Tongue (tissue), 2 donors: Measurements from ENCODE around the gene SLC8B1. TPM values are rescaled to one million over a fixed set of nuclear protein-coding genes. Genes with fewer than 3 reads are reported as not detected.

Experiments
- DNase-seq: peaks from one replicate; pipeline ENCODE4 v3.0.0-alpha.2; 2015
- total RNA-seq: library from RNA; depleted of rRNA; stranded (reverse); fragments of >200 nt; gene quantifications from one replicate; pipeline ENCODE4 v1.2.3, GENCODE V29; 2014

Gene SLC8B1
- total RNA-seq, 1 donor from 2014 or later = 18.5 TPM

GRCh38 chr12:113269257-113269943, 65.5 kb downstream of the SLC8B1 start:
- DNase-seq = no peak

- DNase-seq = no peak
Observed at GRCh38 chr12:113268621-113269020, 66.3 kb downstream of the SLC8B1 start.

GRCh38 chr12:113268136-113268535, 66.8 kb downstream of the SLC8B1 start:
- DNase-seq = no peak

GRCh38 chr12:113267621-113268020, 67.3 kb downstream of the SLC8B1 start:
- no peak for DNase-seq

GRCh38 chr12:113266106-113266895, 68.6 kb downstream of the SLC8B1 start:
- DNase-seq = no peak

- DNase-seq = no peak
Observed at GRCh38 chr12:113263431-113263963, 71.4 kb downstream of the SLC8B1 start.

GRCh38 chr12:113262710-113263109, 72.2 kb downstream of the SLC8B1 start:
- no peak for DNase-seq

GRCh38 chr12:113261847-113262470, 73.0 kb downstream of the SLC8B1 start:
- no peak for DNase-seq

- no peak for DNase-seq
Observed at GRCh38 chr12:113260636-113261300, 74.1 kb downstream of the SLC8B1 start.

- peak; percentile 67 for DNase-seq
Observed at GRCh38 chr12:113260127-113260526, 74.8 kb downstream of the SLC8B1 start.

- DNase-seq = no peak
Observed at GRCh38 chr12:113257564-113257963, 77.3 kb downstream of the SLC8B1 start.

- DNase-seq = no peak
Observed at GRCh38 chr12:113254298-113254697, 80.6 kb downstream of the SLC8B1 start.

GRCh38 chr12:113253532-113254285, 81.2 kb downstream of the SLC8B1 start:
- DNase-seq = no peak

- DNase-seq = peak; percentile 63
Observed at GRCh38 chr12:113252494-113252893, 82.4 kb downstream of the SLC8B1 start.

GRCh38 chr12:113251404-113252070, 83.4 kb downstream of the SLC8B1 start:
- DNase-seq = no peak

GRCh38 chr12:113250045-113250444, 84.9 kb downstream of the SLC8B1 start:
- DNase-seq = no peak

GRCh38 chr12:113249546-113249945, 85.4 kb downstream of the SLC8B1 start:
- no peak for DNase-seq

- DNase-seq = no peak
Observed at GRCh38 chr12:113248842-113249435, 86.0 kb downstream of the SLC8B1 start.
